ENCODE results near the gene PTGES.

PTGES gene

GRCh38 chr9:129701549-129701948 is 51.3 kb downstream of the PTGES start:
- H3K9ac ChIP-seq (ENCODE audit: low read depth, low read length): no peak overlapping the region
- no peak overlapping the region for H3K27ac ChIP-seq (ENCODE audit: low read depth, low read length)
- no peaks in the 10 kb centered on the region for H3K36me3 ChIP-seq (ENCODE audit: control insufficient read depth, insufficient read depth, low read length)
- no peaks in the 10 kb centered on the region for H3K4me1 ChIP-seq (ENCODE audit: control insufficient read depth, insufficient read depth, low read length)
- no peak overlapping the region for H3K4me3 ChIP-seq (ENCODE audit: low read depth, low read length)
- no peaks in the 10 kb centered on the region for H3K9me3 ChIP-seq (ENCODE audit: control insufficient read depth, insufficient read depth, low read length)
- H3K27me3 ChIP-seq (ENCODE audit: control insufficient read depth, insufficient read depth, low read length): peaks cover 5% of the 10 kb centered on the region; the same call in 1 of the 2 replicates

- Histone ChIP-seq H3K36me3 (ENCODE audit: control insufficient read depth, insufficient read depth, low read length) (no peaks in the 10 kb centered on the region), H3K27ac (ENCODE audit: low read depth, low read length) (no peak overlapping the region), H3K27me3 (ENCODE audit: control insufficient read depth, insufficient read depth, low read length) (peaks cover 5% of the 10 kb centered on the region; the same call in 1 of the 2 replicates), H3K4me1 (ENCODE audit: control insufficient read depth, insufficient read depth, low read length) (no peaks in the 10 kb centered on the region), H3K9me3 (ENCODE audit: control insufficient read depth, insufficient read depth, low read length) (no peaks in the 10 kb centered on the region), H3K9ac (ENCODE audit: low read depth, low read length) (no peak overlapping the region), H3K4me3 (ENCODE audit: low read depth, low read length) (no peak overlapping the region)
Measured at GRCh38 chr9:129701054-129701453, 51.8 kb downstream of the PTGES start.

- no peak overlapping the region for H3K27ac ChIP-seq (ENCODE audit: low read depth, low read length)
- peaks cover 5% of the 10 kb centered on the region; the same call in 1 of the 2 replicates for H3K27me3 ChIP-seq (ENCODE audit: control insufficient read depth, insufficient read depth, low read length)
- H3K4me1 ChIP-seq (ENCODE audit: control insufficient read depth, insufficient read depth, low read length): no peaks in the 10 kb centered on the region
- no peaks in the 10 kb centered on the region for H3K9me3 ChIP-seq (ENCODE audit: control insufficient read depth, insufficient read depth, low read length)
- H3K4me3 ChIP-seq (ENCODE audit: low read depth, low read length): no peak overlapping the region
- no peaks in the 10 kb centered on the region for H3K36me3 ChIP-seq (ENCODE audit: control insufficient read depth, insufficient read depth, low read length)
- no peak overlapping the region for H3K9ac ChIP-seq (ENCODE audit: low read depth, low read length)
Measured at GRCh38 chr9:129698254-129698757, 54.5 kb downstream of the PTGES start.

GRCh38 chr9:129697656-129698253 is 55.1 kb downstream of the PTGES start:
- Histone ChIP-seq H3K36me3 (ENCODE audit: control insufficient read depth, insufficient read depth, low read length) (no peaks in the 10 kb centered on the region), H3K27me3 (ENCODE audit: control insufficient read depth, insufficient read depth, low read length) (peaks cover 5% of the 10 kb centered on the region; the same call in 1 of the 2 replicates), H3K4me1 (ENCODE audit: control insufficient read depth, insufficient read depth, low read length) (no peaks in the 10 kb centered on the region), H3K4me3 (ENCODE audit: low read depth, low read length) (peak overlapping the region; percentile 68), H3K9me3 (ENCODE audit: control insufficient read depth, insufficient read depth, low read length) (no peaks in the 10 kb centered on the region), H3K9ac (ENCODE audit: low read depth, low read length) (peak overlapping the region; percentile 76), H3K27ac (ENCODE audit: low read depth, low read length) (no peak overlapping the region)

- peak overlapping the region; percentile 68 for H3K4me3 ChIP-seq (ENCODE audit: low read depth, low read length)
- H3K27me3 ChIP-seq (ENCODE audit: control insufficient read depth, insufficient read depth, low read length): peaks cover 5% of the 10 kb centered on the region; the same call in 1 of the 2 replicates
- no peaks in the 10 kb centered on the region for H3K9me3 ChIP-seq (ENCODE audit: control insufficient read depth, insufficient read depth, low read length)
- no peak overlapping the region for H3K27ac ChIP-seq (ENCODE audit: low read depth, low read length)
- no peaks in the 10 kb centered on the region for H3K4me1 ChIP-seq (ENCODE audit: control insufficient read depth, insufficient read depth, low read length)
- H3K36me3 ChIP-seq (ENCODE audit: control insufficient read depth, insufficient read depth, low read length): no peaks in the 10 kb centered on the region
- peak overlapping the region; percentile 76 for H3K9ac ChIP-seq (ENCODE audit: low read depth, low read length)
Measured at GRCh38 chr9:129696944-129697655, 55.7 kb downstream of the PTGES start.

- Histone ChIP-seq H3K4me3 (ENCODE audit: low read depth, low read length) (no peak overlapping the region), H3K36me3 (ENCODE audit: control insufficient read depth, insufficient read depth, low read length) (no peaks in the 10 kb centered on the region), H3K9me3 (ENCODE audit: control insufficient read depth, insufficient read depth, low read length) (no peaks in the 10 kb centered on the region), H3K9ac (ENCODE audit: low read depth, low read length) (no peak overlapping the region), H3K4me1 (ENCODE audit: control insufficient read depth, insufficient read depth, low read length) (no peaks in the 10 kb centered on the region), H3K27ac (ENCODE audit: low read depth, low read length) (no peak overlapping the region), H3K27me3 (ENCODE audit: control insufficient read depth, insufficient read depth, low read length) (peaks cover 5% of the 10 kb centered on the region; the same call in 1 of the 2 replicates)
Measured at GRCh38 chr9:129695870-129696269, 57.0 kb downstream of the PTGES start.

- Histone ChIP-seq H3K4me3 (ENCODE audit: low read depth, low read length) (no peak overlapping the region), H3K9me3 (ENCODE audit: control insufficient read depth, insufficient read depth, low read length) (no peaks in the 10 kb centered on the region), H3K27ac (ENCODE audit: low read depth, low read length) (no peak overlapping the region)
Measured at GRCh38 chr9:129694243-129694646, 58.6 kb downstream of the PTGES start.

GRCh38 chr9:129693741-129694140 is 59.1 kb downstream of the PTGES start:
- Histone ChIP-seq H3K9ac (ENCODE audit: low read depth, low read length) (no peak overlapping the region), H3K27ac (ENCODE audit: low read depth, low read length) (no peak overlapping the region), H3K27me3 (ENCODE audit: control insufficient read depth, insufficient read depth, low read length) (peaks cover 5% of the 10 kb centered on the region; the same call in 1 of the 2 replicates)

More at GRCh38 chr9:129694243-129694646, 58.6 kb downstream of the PTGES start:
- H3K36me3 ChIP-seq (ENCODE audit: control insufficient read depth, insufficient read depth, low read length): no peaks in the 10 kb centered on the region
- no peak overlapping the region for H3K9ac ChIP-seq (ENCODE audit: low read depth, low read length)
- no peaks in the 10 kb centered on the region for H3K4me1 ChIP-seq (ENCODE audit: control insufficient read depth, insufficient read depth, low read length)
- peaks cover 5% of the 10 kb centered on the region; the same call in 1 of the 2 replicates for H3K27me3 ChIP-seq (ENCODE audit: control insufficient read depth, insufficient read depth, low read length)

GRCh38 chr9:129692534-129692933 is 60.3 kb downstream of the PTGES start:
- Histone ChIP-seq H3K4me1 (ENCODE audit: control insufficient read depth, insufficient read depth, low read length) (no peaks in the 10 kb centered on the region), H3K36me3 (ENCODE audit: control insufficient read depth, insufficient read depth, low read length) (no peaks in the 10 kb centered on the region), H3K9ac (ENCODE audit: low read depth, low read length) (no peak overlapping the region), H3K27ac (ENCODE audit: low read depth, low read length) (no peak overlapping the region), H3K9me3 (ENCODE audit: control insufficient read depth, insufficient read depth, low read length) (no peaks in the 10 kb centered on the region), H3K4me3 (ENCODE audit: low read depth, low read length) (no peak overlapping the region), H3K27me3 (ENCODE audit: control insufficient read depth, insufficient read depth, low read length) (peaks cover 5% of the 10 kb centered on the region; the same call in 1 of the 2 replicates)

More at GRCh38 chr9:129693741-129694140, 59.1 kb downstream of the PTGES start:
- Histone ChIP-seq H3K9me3 (ENCODE audit: control insufficient read depth, insufficient read depth, low read length) (no peaks in the 10 kb centered on the region), H3K4me3 (ENCODE audit: low read depth, low read length) (no peak overlapping the region), H3K36me3 (ENCODE audit: control insufficient read depth, insufficient read depth, low read length) (no peaks in the 10 kb centered on the region), H3K4me1 (ENCODE audit: control insufficient read depth, insufficient read depth, low read length) (no peaks in the 10 kb centered on the region)

Data from HUES48 (cell line).